HEK293 (cell line): ENCODE results near the gene GOLGA2.
A peak's percentile ranks its signal among the peaks of the same experiment; 100 is the strongest.

Experiments used
- CTCF ChIA-PET: fragments of 350-600 bp; formaldehyde crosslinking; extraction: SDS; loops from one replicate; lab custom pipeline; 2021; ENCODE audit warnings: antibody characterized with exemption; lab: Yijun Ruan, JAX
- POLR2A ChIA-PET: fragments of 300-600 bp; formaldehyde crosslinking; extraction: SDS; loops from one replicate; lab custom pipeline; 2020; ENCODE audit warnings: antibody characterized with exemption, inconsistent platforms; lab: Yijun Ruan, JAX
- H3K27ac ChIP-seq: fragments of 200-500 bp; sonication (Bioruptor generic); 2 replicates; pipeline ENCODE4 v1.5.1; 2014; ENCODE audit warnings: low read depth, low read length, control low read depth, inconsistent platforms; ENCODE audit errors: extremely low read depth
- H3K36me3 ChIP-seq, 2 experiments: fragments of 200-500 bp in 1 of 2; sonication (Bioruptor generic) in 1 of 2; 1 replicate in 1 of 2; 2 replicates in 1 of 2; pipeline ENCODE4 v1.5.1; 2014 to 2017; ENCODE audit warnings: inconsistent platforms in 2 of 2, low read length in 2 of 2; ENCODE audit not compliant: control insufficient read depth in 2 of 2, insufficient read depth in 1 of 2
- H3K4me1 ChIP-seq: fragments of 200-500 bp; sonication (Bioruptor generic); 2 replicates; pipeline ENCODE4 v1.5.1; 2014; ENCODE audit warnings: mild to moderate bottlenecking, low read length, inconsistent platforms; ENCODE audit not compliant: control insufficient read depth, insufficient read depth
- H3K4me3 ChIP-seq: 2 replicates; pipeline ENCODE4 v1.5.1; 2011; ENCODE audit warnings: low read depth, mild to moderate bottlenecking, control low read depth, low read length, moderate library complexity
- H3K9me3 ChIP-seq: fragments of 200-500 bp; sonication (Bioruptor generic); 2 replicates; pipeline ENCODE4 v1.5.1; 2014; ENCODE audit warnings: low read depth, low read length, inconsistent platforms; ENCODE audit not compliant: control insufficient read depth, insufficient read depth
- GLIS2 ChIP-seq: fragments of 450-650 bp; formaldehyde crosslinking; IDR thresholded peaks from 2 replicates; pipeline ENCODE4 v1.5.1; 2016; ENCODE audit warnings: missing biosample characterization, missing genetic modification characterization
- HIC1 ChIP-seq: fragments of 450-650 bp; formaldehyde crosslinking; IDR thresholded peaks from 2 replicates; pipeline ENCODE4 v1.5.1; 2016; ENCODE audit warnings: missing biosample characterization, missing genetic modification characterization
- KLF16 ChIP-seq: fragments of 450-650 bp; formaldehyde crosslinking; IDR thresholded peaks from 2 replicates; pipeline ENCODE4 v1.5.1; 2017; ENCODE audit warnings: missing biosample characterization, missing genetic modification characterization
- KLF9 ChIP-seq: fragments of 450-650 bp; formaldehyde crosslinking; IDR thresholded peaks from 2 replicates; pipeline ENCODE4 v1.5.1; 2016; ENCODE audit warnings: missing biosample characterization, missing genetic modification characterization, low read depth
- SP3 ChIP-seq: fragments of 450-650 bp; formaldehyde crosslinking; IDR thresholded peaks from 2 replicates; pipeline ENCODE4 v1.5.1; 2016; ENCODE audit warnings: missing biosample characterization, missing genetic modification characterization
- SP7 ChIP-seq: fragments of 450-650 bp; formaldehyde crosslinking; IDR thresholded peaks from 2 replicates; pipeline ENCODE4 v1.5.1; 2016; ENCODE audit warnings: missing biosample characterization, missing genetic modification characterization
- ZFHX2 ChIP-seq: fragments of 450-650 bp; formaldehyde crosslinking; conservative IDR thresholded peaks from 2 replicates; pipeline ENCODE4 v1.5.1; 2016; ENCODE audit warnings: missing biosample characterization, missing genetic modification characterization
- ZNF155 ChIP-seq: fragments of 450-650 bp; formaldehyde crosslinking; IDR thresholded peaks from 2 replicates; pipeline ENCODE4 v1.5.1; 2016; ENCODE audit warnings: missing biosample characterization, missing genetic modification characterization
- ZNF221 ChIP-seq: fragments of 450-650 bp; formaldehyde crosslinking; IDR thresholded peaks from 2 replicates; pipeline ENCODE4 v1.5.1; 2017; ENCODE audit warnings: missing biosample characterization, missing genetic modification characterization, borderline replicate concordance
- ZNF280D ChIP-seq: fragments of 450-650 bp; formaldehyde crosslinking; IDR thresholded peaks from 2 replicates; pipeline ENCODE4 v1.5.1; 2016; ENCODE audit warnings: missing biosample characterization, missing genetic modification characterization
- ZNF324 ChIP-seq: fragments of 450-650 bp; formaldehyde crosslinking; IDR thresholded peaks from 2 replicates; pipeline ENCODE4 v1.5.1; 2016; ENCODE audit warnings: missing biosample characterization, missing genetic modification characterization
- ZNF362 ChIP-seq: fragments of 450-650 bp; formaldehyde crosslinking; IDR thresholded peaks from 2 replicates; pipeline ENCODE4 v1.5.1; 2016; ENCODE audit warnings: missing biosample characterization, missing genetic modification characterization
- ZNF394 ChIP-seq: fragments of 450-650 bp; formaldehyde crosslinking; IDR thresholded peaks from 2 replicates; pipeline ENCODE4 v1.5.1; 2016; ENCODE audit warnings: missing biosample characterization, missing genetic modification characterization, mild to moderate bottlenecking, moderate library complexity, borderline replicate concordance
- ZNF580 ChIP-seq: fragments of 450-650 bp; formaldehyde crosslinking; IDR thresholded peaks from 2 replicates; pipeline ENCODE4 v1.5.1; 2016; ENCODE audit warnings: missing biosample characterization, missing genetic modification characterization
- ZNF629 ChIP-seq: fragments of 450-650 bp; formaldehyde crosslinking; IDR thresholded peaks from 2 replicates; pipeline ENCODE4 v1.5.1; 2017; ENCODE audit warnings: missing biosample characterization, missing genetic modification characterization
- ZNF677 ChIP-seq: fragments of 450-650 bp; IDR thresholded peaks from 2 replicates; pipeline ENCODE4 v1.5.0; 2018; ENCODE audit warnings: missing biosample characterization, mild to moderate bottlenecking, missing genetic modification characterization, moderate library complexity
- ZNF768 ChIP-seq: fragments of 450-650 bp; formaldehyde crosslinking; IDR thresholded peaks from 2 replicates; pipeline ENCODE4 v1.5.1; 2018; ENCODE audit warnings: missing biosample characterization, mild to moderate bottlenecking, missing genetic modification characterization
- ZNF830 ChIP-seq: fragments of 450-650 bp; IDR thresholded peaks from 2 replicates; pipeline ENCODE4 v1.5.0; 2018; ENCODE audit warnings: missing biosample characterization, missing genetic modification characterization, low read depth, mild to moderate bottlenecking, moderate library complexity
- ZNF837 ChIP-seq: fragments of 450-650 bp; formaldehyde crosslinking; IDR thresholded peaks from 2 replicates; pipeline ENCODE4 v1.5.1; 2016; ENCODE audit warnings: missing biosample characterization, missing genetic modification characterization
- ZSCAN23 ChIP-seq: fragments of 450-650 bp; formaldehyde crosslinking; IDR thresholded peaks from 2 replicates; pipeline ENCODE4 v1.5.1; 2016; ENCODE audit warnings: missing biosample characterization, missing genetic modification characterization
- TF ChIP-seq, protein P1 (sequence below): fragments of 450-650 bp; formaldehyde crosslinking; IDR thresholded peaks from 2 replicates; pipeline ENCODE4 v1.5.1; 2016; ENCODE audit warnings: missing biosample characterization, missing genetic modification characterization

The GOLGA2 gene, protein sequence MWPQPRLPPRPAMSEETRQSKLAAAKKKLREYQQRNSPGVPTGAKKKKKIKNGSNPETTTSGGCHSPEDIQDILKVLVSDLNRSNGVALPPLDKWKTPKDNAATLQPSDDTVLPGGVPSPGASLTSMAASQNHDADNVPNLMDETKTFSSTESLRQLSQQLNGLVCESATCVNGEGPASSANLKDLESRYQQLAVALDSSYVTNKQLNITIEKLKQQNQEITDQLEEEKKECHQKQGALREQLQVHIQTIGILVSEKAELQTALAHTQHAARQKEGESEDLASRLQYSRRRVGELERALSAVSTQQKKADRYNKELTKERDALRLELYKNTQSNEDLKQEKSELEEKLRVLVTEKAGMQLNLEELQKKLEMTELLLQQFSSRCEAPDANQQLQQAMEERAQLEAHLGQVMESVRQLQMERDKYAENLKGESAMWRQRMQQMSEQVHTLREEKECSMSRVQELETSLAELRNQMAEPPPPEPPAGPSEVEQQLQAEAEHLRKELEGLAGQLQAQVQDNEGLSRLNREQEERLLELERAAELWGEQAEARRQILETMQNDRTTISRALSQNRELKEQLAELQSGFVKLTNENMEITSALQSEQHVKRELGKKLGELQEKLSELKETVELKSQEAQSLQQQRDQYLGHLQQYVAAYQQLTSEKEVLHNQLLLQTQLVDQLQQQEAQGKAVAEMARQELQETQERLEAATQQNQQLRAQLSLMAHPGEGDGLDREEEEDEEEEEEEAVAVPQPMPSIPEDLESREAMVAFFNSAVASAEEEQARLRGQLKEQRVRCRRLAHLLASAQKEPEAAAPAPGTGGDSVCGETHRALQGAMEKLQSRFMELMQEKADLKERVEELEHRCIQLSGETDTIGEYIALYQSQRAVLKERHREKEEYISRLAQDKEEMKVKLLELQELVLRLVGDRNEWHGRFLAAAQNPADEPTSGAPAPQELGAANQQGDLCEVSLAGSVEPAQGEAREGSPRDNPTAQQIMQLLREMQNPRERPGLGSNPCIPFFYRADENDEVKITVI

GRCh38 chr9:128275198-128276007, at the start of gene GOLGA2:
Gene GOLGA2 (minus strand): TSS chr9:128276007. CDS start chr9:128275976, 31 bp downstream.
- ChIA-PET CTCF (interaction anchor here (0.9 to 1.3 kb wide), 2 partner anchors 20 kb away, joined by 5 to 9 read pairs; no protein-coding TSS in a partner anchor), POLR2A (interaction anchor here (0.5 to 1.9 kb wide), 36 partner anchors 8 to 554 kb away, joined by 3 to 23 read pairs (median 4); partner anchors contain the start of genes CERCAM, CIZ1, ODF2 and SLC27A4)
- Histone ChIP-seq H3K4me1 (no peaks in the 10 kb centered on the region), H3K36me3 (peaks cover 0 to 25% of the 10 kb centered on the region in 2 experiments; a peak in 1 of 3 replicates), H3K27ac (peak within 1 kb of the TSS; percentile 51; the same call in 1 of the 2 replicates), H3K4me3 (peak within 1 kb of the TSS; percentile 83), H3K9me3 (no peaks in the 10 kb centered on the region)
- no peak for TF ChIP-seq ZNF221 (tag by site-specific recombination)
- no peak for TF ChIP-seq HIC1 (tag by site-specific recombination)
- TF ChIP-seq ZNF830 (tag by site-specific recombination): no peak
- no peak for TF ChIP-seq ZNF837 (tag by site-specific recombination)
- no peak for TF ChIP-seq ZNF324 (tag by site-specific recombination)
- no peak for TF ChIP-seq SP3 (tag by site-specific recombination)
- TF ChIP-seq ZNF280D (tag by site-specific recombination): no peak
- no peak for TF ChIP-seq ZNF362 (tag by site-specific recombination)
- peak; percentile 77 for TF ChIP-seq GLIS2 (tag by site-specific recombination)
- TF ChIP-seq ZNF580 (tag by site-specific recombination): no peak
- no peak for TF ChIP-seq ZNF677 (tag by site-specific recombination)
- TF ChIP-seq ZFHX2 (tag by site-specific recombination): 0 out of 2 replicates have a peak, but pooled peaks have one; percentile 14
- TF ChIP-seq ZNF155 (tag by site-specific recombination): no peak
- peak; percentile 85 for TF ChIP-seq ZNF629 (tag by site-specific recombination)
- TF ChIP-seq, protein P1, sequence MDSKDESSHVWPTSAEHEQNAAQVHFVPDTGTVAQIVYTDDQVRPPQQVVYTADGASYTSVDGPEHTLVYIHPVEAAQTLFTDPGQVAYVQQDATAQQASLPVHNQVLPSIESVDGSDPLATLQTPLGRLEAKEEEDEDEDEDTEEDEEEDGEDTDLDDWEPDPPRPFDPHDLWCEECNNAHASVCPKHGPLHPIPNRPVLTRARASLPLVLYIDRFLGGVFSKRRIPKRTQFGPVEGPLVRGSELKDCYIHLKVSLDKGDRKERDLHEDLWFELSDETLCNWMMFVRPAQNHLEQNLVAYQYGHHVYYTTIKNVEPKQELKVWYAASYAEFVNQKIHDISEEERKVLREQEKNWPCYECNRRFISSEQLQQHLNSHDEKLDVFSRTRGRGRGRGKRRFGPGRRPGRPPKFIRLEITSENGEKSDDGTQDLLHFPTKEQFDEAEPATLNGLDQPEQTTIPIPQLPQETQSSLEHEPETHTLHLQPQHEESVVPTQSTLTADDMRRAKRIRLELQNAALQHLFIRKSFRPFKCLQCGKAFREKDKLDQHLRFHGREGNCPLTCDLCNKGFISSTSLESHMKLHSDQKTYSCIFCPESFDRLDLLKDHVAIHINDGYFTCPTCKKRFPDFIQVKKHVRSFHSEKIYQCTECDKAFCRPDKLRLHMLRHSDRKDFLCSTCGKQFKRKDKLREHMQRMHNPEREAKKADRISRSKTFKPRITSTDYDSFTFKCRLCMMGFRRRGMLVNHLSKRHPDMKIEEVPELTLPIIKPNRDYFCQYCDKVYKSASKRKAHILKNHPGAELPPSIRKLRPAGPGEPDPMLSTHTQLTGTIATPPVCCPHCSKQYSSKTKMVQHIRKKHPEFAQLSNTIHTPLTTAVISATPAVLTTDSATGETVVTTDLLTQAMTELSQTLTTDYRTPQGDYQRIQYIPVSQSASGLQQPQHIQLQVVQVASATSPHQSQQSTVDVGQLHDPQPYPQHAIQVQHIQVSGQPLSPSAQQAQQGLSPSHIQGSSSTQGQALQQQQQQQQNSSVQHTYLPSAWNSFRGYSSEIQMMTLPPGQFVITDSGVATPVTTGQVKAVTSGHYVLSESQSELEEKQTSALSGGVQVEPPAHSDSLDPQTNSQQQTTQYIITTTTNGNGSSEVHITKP: peak; percentile 62
- no peak for TF ChIP-seq ZNF768 (tag by site-specific recombination)
- TF ChIP-seq ZNF394: no peak
- TF ChIP-seq ZSCAN23 (tag by site-specific recombination): no peak
- no peak; the same call in 1 of the 2 replicates for TF ChIP-seq KLF9 (tag by site-specific recombination)
- peak; percentile 41; the same call in 1 of the 2 replicates for TF ChIP-seq KLF16 (tag by site-specific recombination)
- no peak for TF ChIP-seq SP7 (tag by site-specific recombination)
